ENCODE results near the gene UQCC5.

Gene UQCC5

GRCh38 chr3:52518723-52519444, 17.5 kb upstream of the UQCC5 start (continued):
- no peak for TF ChIP-seq ZNF221 (tag by site-specific recombination; IDR thresholded peaks at IDR 0.05; ENCODE audit: borderline replicate concordance)

GRCh38 chr3:52519445-52520140, 16.8 kb upstream of the UQCC5 start:
- ChIA-PET CTCF (no interaction called here), POLR2A (no interaction called here)
- peaks cover 0 to 13% of the 10 kb centered on the region in 2 experiments; a peak in 1 of 3 replicates for H3K36me3 ChIP-seq (ENCODE audit: control insufficient read depth in 2 of 2, insufficient read depth in 1 of 2, low read length in 2 of 2)
- no peak overlapping the region for H3K27ac ChIP-seq (ENCODE audit: extremely low read depth, low read depth, low read length)
- H3K9me3 ChIP-seq (ENCODE audit: control insufficient read depth, insufficient read depth, low read depth, low read length) = no peaks in the 10 kb centered on the region
- no peak overlapping the region for H3K4me3 ChIP-seq (ENCODE audit: low read depth, low read length)
- no peak for TF ChIP-seq SP2 (tag by site-specific recombination; IDR thresholded peaks at IDR 0.05)
- no peak for TF ChIP-seq ZFHX2 (tag by site-specific recombination; conservative IDR thresholded peaks at IDR 0.05)
- TF ChIP-seq MZF1 (tag by site-specific recombination; IDR thresholded peaks at IDR 0.05; ENCODE audit: borderline replicate concordance) = no peak
- TF ChIP-seq ZNF292 (tag by site-specific recombination; IDR thresholded peaks at IDR 0.05; ENCODE audit: borderline replicate concordance, low read depth) = no peak
- no peak for TF ChIP-seq ZNF335 (tag by site-specific recombination; conservative IDR thresholded peaks at IDR 0.05)
- TF ChIP-seq GLI2 (tag by site-specific recombination; IDR thresholded peaks at IDR 0.05; ENCODE audit: borderline replicate concordance, low read depth) = no peak
- TF ChIP-seq ZNF311 (tag by site-specific recombination; IDR thresholded peaks at IDR 0.05; ENCODE audit: borderline replicate concordance) = no peak
- TF ChIP-seq ZNF48 (tag by site-specific recombination; IDR thresholded peaks at IDR 0.05) = no peak
- no peak for TF ChIP-seq ZNF639 (tag by site-specific recombination; IDR thresholded peaks at IDR 0.05)
- TF ChIP-seq ZFP41 (tag by site-specific recombination; IDR thresholded peaks at IDR 0.05; ENCODE audit: borderline replicate concordance) = no peak
- TF ChIP-seq ZNF350 (tag by site-specific recombination; IDR thresholded peaks at IDR 0.05) = no peak
- no peak for TF ChIP-seq ZNF623 (tag by site-specific recombination; IDR thresholded peaks at IDR 0.05)
- no peak for TF ChIP-seq ZNF239 (tag by site-specific recombination; IDR thresholded peaks at IDR 0.05)
- no peaks in the 10 kb centered on the region for H3K4me1 ChIP-seq (ENCODE audit: control insufficient read depth, insufficient read depth, low read length)

- peaks cover 0 to 18% of the 10 kb centered on the region in 2 experiments; a peak in 1 of 3 replicates for H3K36me3 ChIP-seq (ENCODE audit: control insufficient read depth in 2 of 2, insufficient read depth in 1 of 2, low read length in 2 of 2)
- CTCF ChIA-PET = no interaction called here
- no peak for TF ChIP-seq ZNF354C (tag by site-specific recombination; IDR thresholded peaks at IDR 0.05; ENCODE audit: borderline replicate concordance, low read depth)
- TF ChIP-seq ZNF175 (tag by site-specific recombination; IDR thresholded peaks at IDR 0.05) = no peak
- TF ChIP-seq, protein P1, sequence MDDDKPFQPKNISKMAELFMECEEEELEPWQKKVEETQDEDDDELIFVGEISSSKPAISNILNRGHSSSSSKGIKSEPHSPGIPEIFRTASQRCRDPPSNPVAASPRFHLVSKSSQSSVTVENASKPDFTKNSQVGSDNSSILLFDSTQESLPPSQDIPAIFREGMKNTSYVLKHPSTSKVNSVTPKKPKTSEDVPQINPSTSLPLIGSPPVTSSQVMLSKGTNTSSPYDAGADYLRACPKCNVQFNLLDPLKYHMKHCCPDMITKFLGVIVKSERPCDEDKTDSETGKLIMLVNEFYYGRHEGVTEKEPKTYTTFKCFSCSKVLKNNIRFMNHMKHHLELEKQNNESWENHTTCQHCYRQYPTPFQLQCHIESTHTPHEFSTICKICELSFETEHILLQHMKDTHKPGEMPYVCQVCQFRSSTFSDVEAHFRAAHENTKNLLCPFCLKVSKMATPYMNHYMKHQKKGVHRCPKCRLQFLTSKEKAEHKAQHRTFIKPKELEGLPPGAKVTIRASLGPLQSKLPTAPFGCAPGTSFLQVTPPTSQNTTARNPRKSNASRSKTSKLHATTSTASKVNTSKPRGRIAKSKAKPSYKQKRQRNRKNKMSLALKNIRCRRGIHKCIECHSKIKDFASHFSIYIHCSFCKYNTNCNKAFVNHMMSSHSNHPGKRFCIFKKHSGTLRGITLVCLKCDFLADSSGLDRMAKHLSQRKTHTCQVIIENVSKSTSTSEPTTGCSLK (tag by site-specific recombination; IDR thresholded peaks at IDR 0.05) = no peak
- no peak for TF ChIP-seq ZNF707 (tag by site-specific recombination; IDR thresholded peaks at IDR 0.05)
- no peak for TF ChIP-seq ZNF132 (tag by site-specific recombination; IDR thresholded peaks at IDR 0.05; ENCODE audit: borderline replicate concordance)
- no peak for TF ChIP-seq ZNF114 (tag by site-specific recombination; IDR thresholded peaks at IDR 0.05)
- TF ChIP-seq ZNF146 (tag by site-specific recombination; IDR thresholded peaks at IDR 0.05) = no peak
- TF ChIP-seq ZNF280D (tag by site-specific recombination; IDR thresholded peaks at IDR 0.05) = no peak
- TF ChIP-seq ZNF776 (tag by site-specific recombination; IDR thresholded peaks at IDR 0.05; ENCODE audit: borderline replicate concordance) = no peak
- TF ChIP-seq, protein P2, sequence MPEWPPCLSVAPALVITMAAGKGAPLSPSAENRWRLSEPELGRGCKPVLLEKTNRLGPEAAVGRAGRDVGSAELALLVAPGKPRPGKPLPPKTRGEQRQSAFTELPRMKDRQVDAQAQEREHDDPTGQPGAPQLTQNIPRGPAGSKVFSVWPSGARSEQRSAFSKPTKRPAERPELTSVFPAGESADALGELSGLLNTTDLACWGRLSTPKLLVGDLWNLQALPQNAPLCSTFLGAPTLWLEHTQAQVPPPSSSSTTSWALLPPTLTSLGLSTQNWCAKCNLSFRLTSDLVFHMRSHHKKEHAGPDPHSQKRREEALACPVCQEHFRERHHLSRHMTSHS (tag by site-specific recombination; IDR thresholded peaks at IDR 0.05) = no peak
Observed at GRCh38 chr3:52520141-52520667, 16.2 kb upstream of the UQCC5 start.

More at GRCh38 chr3:52520141-52520667, 16.2 kb upstream of the UQCC5 start:
- Histone ChIP-seq H3K4me3 (ENCODE audit: low read depth, low read length) (no peak overlapping the region), H3K4me1 (ENCODE audit: control insufficient read depth, insufficient read depth, low read length) (no peaks in the 10 kb centered on the region), H3K27ac (ENCODE audit: extremely low read depth, low read depth, low read length) (no peak overlapping the region), H3K9me3 (ENCODE audit: control insufficient read depth, insufficient read depth, low read depth, low read length) (no peaks in the 10 kb centered on the region)
- POLR2A ChIA-PET = no interaction called here
